CD4-positive, alpha-beta T cell treated with Interleukin-4 for 1 hour (primary cell): ENCODE data around the gene CLDN20.

Source experiments
- DNase-seq, 2 donors: peaks; one replicate each; pipeline ENCODE4 v3.0.0-alpha.2; 2020 to 2022

The CLDN20 gene

DNA sequence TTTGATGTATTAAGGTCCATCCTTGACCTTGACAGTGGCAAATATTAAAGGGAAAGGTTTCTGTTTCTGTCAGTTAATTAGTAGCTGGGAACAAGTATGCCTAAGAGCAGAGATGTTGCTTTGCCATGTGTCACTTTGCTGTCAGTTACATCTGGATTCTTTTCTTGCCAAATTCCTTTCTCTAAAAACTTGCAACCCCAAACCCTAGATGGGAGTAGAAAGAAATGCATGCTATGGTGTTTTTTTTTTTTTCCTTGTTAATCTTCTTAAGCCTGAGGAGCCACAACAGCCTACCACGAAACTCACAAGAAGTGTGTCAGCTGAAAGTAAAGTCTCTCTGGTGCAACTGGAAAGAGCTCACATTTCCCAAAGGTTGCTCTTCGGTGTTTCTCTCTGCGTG lies 18.0 kb upstream of the CLDN20 start:
- DNase-seq, result no peak

DNA sequence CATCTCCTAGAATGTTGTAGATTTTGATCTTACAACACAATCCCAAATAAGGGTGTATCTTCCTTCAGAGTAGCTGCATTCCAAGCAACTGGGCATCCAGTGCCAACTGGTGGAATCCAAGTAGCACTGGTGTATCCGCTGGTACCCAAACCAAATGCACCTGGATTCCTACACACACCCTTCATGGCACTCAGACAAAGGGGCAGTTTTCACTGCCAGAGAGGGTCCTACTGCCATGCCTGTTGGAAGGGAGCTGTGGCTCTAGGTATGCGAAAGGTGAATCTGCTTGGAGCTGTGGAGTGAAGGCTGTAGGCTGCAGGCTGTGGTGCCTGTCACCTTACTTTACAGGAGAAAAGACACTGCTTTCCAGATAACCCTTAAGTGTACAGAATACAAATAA lies 17.0 kb upstream of the CLDN20 start:
- DNase-seq, result no peak

- DNase-seq, result no peak
These were observed 16.2 kb upstream of the CLDN20 start for GRCh38 chr6:155247618-155248007.

GRCh38 chr6:155248008-155249001 lies 15.5 kb upstream of the CLDN20 start:
- peak; percentile 20 to 29 for DNase-seq

GRCh38 chr6:155250701-155251381 lies 13.0 kb upstream of the CLDN20 start:
- no peak for DNase-seq

DNA sequence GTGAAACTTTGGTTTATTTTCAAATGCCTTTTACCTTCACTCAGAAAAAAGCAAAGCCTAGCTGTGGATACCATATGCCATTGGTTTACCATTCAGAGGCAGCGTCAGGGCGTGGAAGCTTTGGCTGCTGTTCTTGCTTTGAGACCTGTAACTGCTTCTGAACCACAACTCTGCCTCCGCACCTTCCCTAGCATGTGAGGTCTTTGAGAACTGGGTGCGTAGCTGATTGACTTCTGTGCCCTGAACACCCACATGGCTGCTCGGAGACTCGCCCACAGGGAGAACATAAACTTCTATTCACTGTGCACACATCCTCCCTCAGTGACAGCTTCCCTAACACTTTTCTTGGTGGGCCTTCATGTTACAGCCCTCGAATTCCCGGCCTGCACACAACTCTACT lies 11.2 kb upstream of the CLDN20 start:
- DNase-seq, result no peak

DNA sequence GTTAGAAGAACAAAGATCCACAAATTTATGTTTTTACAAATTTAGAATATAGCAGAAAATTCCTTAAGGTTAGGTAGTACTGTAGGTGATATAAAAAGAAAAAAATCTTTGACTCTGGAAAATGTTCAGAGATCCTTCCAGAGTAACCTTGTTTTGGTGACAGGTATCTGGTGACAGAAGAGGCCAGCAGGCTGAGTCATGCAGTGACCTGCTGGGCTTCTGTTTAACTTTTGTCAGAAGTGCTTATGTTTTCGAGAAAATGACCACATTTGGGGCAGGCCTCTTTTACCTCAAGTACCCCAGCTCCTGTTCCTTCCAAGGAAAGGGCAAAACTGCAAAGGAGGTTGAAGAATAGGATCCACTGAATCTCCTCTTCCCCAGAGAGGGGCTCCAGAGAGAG lies 10.5 kb upstream of the CLDN20 start:
- DNase-seq, result no peak

DNA sequence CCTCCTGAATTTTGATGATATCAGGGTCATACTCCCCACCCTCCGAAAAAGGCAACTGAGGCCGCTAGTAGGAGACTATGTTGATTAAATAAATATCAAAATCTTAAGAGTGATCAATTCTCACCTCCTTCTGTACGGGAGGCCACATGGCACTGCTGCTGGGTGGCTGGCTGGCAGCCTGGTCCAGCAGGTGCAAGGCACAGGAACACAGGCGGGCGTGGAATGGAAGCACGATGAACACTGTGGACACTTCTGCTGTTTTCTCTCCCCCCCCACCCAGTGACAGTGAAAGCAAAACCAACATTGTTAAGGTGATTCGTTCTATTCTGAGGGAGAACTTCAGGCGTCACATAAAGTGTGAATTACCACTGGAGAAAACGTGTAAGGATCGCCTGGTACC lies 9.7 kb upstream of the CLDN20 start:
- no peak for DNase-seq

- no peak for DNase-seq
These were observed 7.6 kb upstream of the CLDN20 start for GRCh38 chr6:155256122-155256795.

GRCh38 chr6:155257796-155258195 lies 6.0 kb upstream of the CLDN20 start:
- no peak for DNase-seq

- DNase-seq, result no peak
These were observed 4.6 kb upstream of the CLDN20 start for GRCh38 chr6:155259204-155259603.

GRCh38 chr6:155259897-155260296 lies 3.9 kb upstream of the CLDN20 start:
- DNase-seq, result no peak

DNA sequence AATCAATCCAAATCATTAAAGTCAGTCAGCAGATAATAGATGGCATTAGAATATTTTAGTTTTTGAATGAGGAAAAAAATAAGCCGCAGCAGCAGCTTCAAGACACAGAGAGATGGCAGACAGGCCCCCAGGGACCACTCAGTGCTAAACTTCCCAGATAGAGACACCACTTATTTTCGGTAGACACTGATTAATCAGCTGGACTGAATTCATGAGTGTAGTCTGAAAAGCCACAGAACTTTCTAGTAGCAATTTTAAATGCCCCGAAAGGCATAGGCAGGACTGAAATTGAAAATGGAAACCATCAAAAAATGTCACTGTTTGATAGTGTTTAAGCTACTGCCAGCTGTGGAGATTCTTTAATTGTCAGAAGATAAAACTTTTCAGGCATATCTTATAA lies 3.1 kb upstream of the CLDN20 start:
- DNase-seq, result no peak

GRCh38 chr6:155261111-155261900 lies 2.5 kb upstream of the CLDN20 start:
- no peak for DNase-seq

DNA sequence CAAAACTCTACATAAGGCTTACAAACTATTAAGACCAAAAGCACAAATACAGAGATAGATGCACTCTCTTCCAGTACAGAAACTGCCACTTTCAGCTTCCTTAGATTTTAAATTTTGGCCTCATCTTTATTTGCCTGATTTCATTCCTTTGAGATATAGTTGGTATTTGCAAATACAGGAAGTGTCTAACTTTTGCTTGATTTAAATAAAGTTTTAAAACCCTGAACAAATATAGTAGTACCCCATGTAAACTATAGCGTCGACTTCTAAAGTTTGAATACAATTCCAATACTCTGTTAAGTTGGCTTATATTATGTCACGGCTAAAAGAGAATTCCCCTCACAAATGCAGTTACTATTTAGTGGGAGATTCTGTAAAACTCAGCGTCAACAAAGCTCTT lies 1.2 kb upstream of the CLDN20 start:
- no peak for DNase-seq

DNA sequence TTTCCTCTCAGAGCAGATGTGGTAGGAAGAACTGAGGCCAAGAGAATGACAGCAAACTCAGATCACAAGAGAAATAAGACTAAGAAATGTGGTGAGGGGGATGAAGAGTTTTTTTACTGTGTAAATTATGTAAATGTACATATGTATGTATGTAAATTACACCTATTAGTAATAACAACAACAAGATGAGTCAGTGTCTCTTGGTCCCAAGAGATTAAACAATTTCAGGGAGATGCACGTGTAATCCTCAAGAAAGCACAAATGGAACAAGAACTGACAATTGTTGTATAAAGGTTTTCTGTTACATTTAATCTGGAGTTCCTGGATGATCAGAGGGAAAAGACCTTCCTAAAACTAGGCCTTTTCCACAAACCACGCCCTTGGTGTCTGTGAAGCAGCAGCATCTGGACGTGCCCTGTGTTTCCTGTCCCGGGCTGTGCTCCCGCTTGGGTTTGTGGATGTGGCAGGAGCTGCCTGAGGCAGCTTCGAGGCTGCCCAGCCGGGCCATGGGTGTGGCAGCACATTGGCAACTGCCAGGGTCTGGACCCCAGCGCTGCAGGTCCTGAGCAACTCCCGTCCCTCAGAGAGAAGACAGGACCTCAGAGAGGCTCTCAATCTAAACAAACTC lies 994 bp downstream of the CLDN20 start:
- no peak for DNase-seq

DNA sequence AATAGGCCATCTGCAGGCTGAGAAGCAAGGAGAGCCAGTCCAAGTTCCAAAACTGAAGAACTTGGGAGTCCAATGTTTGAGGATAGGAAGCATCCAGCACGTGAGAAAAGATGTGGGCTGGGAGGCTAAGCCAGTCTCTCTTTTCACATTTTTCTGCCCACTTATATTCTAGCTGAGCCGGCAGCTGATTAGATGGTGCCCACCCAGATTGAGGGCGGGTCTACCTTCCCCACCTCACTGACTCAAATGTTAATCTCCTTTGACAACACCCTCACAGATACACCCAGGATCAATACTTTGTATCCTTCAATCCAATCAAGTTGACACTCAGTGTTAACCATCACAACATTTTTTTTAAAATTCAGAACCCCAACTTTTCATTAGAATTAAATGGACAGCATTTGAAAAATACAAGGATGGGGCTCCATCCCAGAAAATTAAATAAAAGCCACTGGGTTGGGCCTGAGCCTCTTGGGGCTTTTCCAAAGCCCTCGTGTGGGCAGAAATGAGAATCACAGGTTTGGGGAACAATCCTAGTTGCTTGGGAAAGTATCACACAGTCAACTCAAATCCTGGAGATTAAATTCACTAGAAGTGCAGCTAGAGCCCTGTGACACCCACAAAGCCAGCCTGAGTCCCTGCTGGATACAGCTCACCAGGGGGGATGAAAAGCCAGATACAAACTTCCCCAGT lies 2.2 kb downstream of the CLDN20 start:
- DNase-seq, result no peak

- no peak for DNase-seq
These were observed 3.6 kb downstream of the CLDN20 start for GRCh38 chr6:155267411-155267810.

DNA sequence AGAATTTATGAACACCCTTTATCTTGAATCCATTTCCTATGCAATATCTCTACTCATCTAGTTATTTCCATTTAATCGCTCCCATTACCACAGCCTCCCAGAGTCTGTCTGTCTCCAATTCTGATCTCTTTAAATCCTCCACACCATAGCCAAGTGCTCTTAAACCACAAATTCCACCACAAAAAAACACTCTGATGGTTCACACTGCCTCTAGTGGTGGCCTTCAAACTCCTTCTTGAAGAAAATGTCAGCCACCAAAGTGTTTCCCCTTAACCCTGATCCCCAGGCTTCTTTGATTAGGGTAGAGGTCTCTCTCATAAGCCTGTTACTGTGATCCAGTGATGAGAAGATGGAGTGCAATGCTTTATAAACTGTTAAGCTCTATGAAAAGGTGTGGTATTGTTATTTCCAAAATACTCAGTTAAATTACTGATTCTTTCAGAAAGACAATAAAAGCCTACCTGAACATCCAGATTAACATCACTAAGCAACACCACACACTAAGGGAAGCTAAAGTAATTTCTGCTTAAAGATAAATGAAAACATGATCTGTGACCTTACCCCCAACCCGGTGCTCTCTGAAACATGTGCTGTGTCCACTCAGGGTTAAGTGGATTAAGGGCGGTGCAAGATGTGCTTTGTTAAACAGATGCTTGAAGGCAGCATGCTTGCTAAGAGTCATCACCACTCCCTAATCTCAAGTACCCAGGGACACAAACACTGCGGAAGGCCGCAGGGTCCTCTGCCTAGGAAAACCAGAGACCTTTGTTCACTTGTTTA lies 4.5 kb downstream of the CLDN20 start:
- peak in 1 of 2 donors; percentile 43 for DNase-seq

GRCh38 chr6:155269765-155270164 lies 6.0 kb downstream of the CLDN20 start:
- DNase-seq, result no peak

DNA sequence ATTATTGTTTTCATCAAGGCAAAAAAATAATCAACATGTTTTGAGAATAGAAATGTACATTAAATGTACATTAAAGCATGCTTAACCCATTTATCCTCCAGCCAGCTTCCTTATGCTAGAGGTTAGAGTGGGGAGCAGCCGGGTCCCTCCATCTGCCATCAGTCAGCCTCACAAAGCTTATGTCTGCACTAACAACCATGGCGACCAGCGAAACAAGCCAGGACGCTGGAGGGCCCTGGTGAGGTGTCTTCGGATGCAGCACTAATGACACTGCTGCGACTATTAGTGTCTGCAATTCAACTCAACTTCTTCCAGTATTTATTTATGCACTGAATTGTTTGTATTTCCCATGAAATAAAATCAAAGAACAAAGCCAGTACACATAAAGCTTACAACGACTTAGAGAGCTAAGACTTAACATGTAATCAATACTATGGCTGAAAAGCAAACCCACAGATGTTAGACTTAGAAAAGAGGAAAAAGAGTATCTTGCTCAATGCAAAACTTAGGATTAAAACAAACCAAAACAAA lies 6.8 kb downstream of the CLDN20 start:
- no peak for DNase-seq
